Nephron progenitor cell (in vitro differentiated cells): ENCODE measurements around the gene IQCE.

ENCODE experiments used
- DNase-seq: peaks from one replicate; pipeline ENCODE4 v3.0.0; 2021
- H3K27ac Mint-ChIP-seq: 2 replicates; pipeline ENCODE4 v1.8.0; 2021; ENCODE audit warnings: mild to moderate bottlenecking, moderate library complexity, mixed read lengths
- H3K27me3 Mint-ChIP-seq: 2 replicates; pipeline ENCODE4 v1.8.0; 2021; ENCODE audit warnings: mild to moderate bottlenecking, low read depth, mixed read lengths; ENCODE audit not compliant: poor library complexity
- H3K36me3 Mint-ChIP-seq: 2 replicates; pipeline ENCODE4 v1.8.0; 2021; ENCODE audit warnings: low read depth, mixed read lengths
- H3K4me1 Mint-ChIP-seq: 2 replicates; pipeline ENCODE4 v1.8.0; 2021; ENCODE audit warnings: mixed read lengths
- H3K4me3 Mint-ChIP-seq: 2 replicates; pipeline ENCODE4 v1.8.0; 2021; ENCODE audit warnings: mild to moderate bottlenecking, moderate library complexity, mixed read lengths
- H3K9me3 Mint-ChIP-seq: 2 replicates; pipeline ENCODE4 v1.8.0; 2021; ENCODE audit warnings: mild to moderate bottlenecking, moderate library complexity, mixed read lengths
- TF ChIP-seq, protein P1 (sequence below): fragments of 200-600 bp; sonication (generic); IDR thresholded peaks from 2 replicates; pipeline ENCODE4 v1.5.0; 2021; ENCODE audit warnings: antibody characterized with exemption

The IQCE gene

DNA sequence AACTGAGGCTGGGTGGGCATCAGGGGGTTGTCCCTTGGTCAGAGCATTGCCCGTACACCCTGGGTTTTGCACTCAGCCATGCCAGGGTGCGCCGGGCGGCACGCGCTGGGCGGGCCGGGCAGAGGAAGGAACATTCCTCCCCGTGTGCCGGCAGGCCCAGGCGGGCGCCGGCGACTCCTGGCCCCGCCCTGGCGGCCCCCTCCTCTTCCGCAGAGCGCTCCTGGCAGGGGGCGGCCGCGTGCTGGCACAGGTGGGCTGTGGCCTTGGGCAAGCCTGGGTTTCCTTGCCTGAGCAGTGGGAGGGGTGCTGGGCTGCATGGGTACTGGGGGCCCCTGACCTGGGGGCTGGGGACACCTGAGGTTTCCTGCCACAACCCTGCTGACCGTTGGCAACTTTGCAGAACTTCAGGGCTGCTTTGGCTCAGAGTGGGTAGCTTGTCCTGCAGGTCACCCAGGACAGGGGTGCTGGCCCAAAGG lies 35.3 kb upstream of the IQCE start:
- H3K27me3 Mint-ChIP-seq = peaks cover 8% of the 10 kb centered on the region
- DNase-seq = no peak
- peaks cover 44% of the 10 kb centered on the region for H3K4me1 Mint-ChIP-seq

DNA sequence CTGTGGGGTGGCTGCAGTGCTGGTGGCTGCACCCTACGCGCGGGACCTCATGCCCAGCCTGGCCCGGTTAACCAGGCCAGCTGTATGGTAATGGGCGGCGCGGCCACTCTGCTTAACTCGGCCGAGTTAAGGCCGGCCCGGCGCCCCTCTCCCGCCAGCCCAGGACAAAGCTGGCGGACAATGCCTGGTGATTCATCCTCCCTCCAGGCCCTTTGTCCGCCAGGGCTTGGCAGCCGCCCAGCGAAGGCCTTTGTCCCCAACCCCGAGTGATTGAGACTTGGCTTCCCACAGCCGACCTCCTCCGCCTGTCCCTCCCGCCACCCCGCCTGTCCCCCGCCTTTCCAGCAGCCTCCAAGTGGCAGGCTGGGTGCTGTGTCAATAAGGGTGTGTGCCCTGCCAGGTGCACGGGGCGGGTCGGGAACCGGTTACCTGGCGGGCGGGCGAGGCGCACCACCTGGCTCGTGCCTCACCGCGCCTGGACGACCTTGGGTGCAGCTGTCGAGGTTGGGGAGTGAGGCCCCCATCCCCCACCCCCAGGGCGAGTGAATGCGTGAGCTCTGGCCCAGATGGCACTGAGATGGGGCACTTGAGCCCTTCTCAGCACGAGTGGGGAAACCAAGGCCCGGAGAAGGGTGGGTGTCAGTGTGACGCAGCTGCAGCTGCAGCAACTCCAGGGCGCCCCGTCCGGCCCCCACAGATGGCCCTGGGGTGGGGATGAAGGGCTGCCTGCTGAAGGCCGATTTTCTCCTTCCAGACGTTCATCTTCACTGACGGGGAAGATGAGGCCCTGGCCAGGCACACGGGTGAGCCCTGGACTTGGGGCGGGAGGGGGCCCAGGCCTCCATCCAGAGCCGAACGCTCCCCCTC lies 34.6 kb upstream of the IQCE start:
- H3K36me3 Mint-ChIP-seq = no peaks in the 10 kb centered on the region
- H3K4me1 Mint-ChIP-seq = peaks cover 43% of the 10 kb centered on the region
- no peak overlapping the region for H3K27ac Mint-ChIP-seq
- no peaks in the 10 kb centered on the region for H3K9me3 Mint-ChIP-seq
- no peak for DNase-seq
- TF ChIP-seq, protein P1, sequence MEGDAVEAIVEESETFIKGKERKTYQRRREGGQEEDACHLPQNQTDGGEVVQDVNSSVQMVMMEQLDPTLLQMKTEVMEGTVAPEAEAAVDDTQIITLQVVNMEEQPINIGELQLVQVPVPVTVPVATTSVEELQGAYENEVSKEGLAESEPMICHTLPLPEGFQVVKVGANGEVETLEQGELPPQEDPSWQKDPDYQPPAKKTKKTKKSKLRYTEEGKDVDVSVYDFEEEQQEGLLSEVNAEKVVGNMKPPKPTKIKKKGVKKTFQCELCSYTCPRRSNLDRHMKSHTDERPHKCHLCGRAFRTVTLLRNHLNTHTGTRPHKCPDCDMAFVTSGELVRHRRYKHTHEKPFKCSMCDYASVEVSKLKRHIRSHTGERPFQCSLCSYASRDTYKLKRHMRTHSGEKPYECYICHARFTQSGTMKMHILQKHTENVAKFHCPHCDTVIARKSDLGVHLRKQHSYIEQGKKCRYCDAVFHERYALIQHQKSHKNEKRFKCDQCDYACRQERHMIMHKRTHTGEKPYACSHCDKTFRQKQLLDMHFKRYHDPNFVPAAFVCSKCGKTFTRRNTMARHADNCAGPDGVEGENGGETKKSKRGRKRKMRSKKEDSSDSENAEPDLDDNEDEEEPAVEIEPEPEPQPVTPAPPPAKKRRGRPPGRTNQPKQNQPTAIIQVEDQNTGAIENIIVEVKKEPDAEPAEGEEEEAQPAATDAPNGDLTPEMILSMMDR = no peak
- H3K4me3 Mint-ChIP-seq = peak overlapping the region; percentile 28
- H3K27me3 Mint-ChIP-seq = peaks cover 8% of the 10 kb centered on the region

More for the DNA sequence above, 35.3 kb upstream of the IQCE start:
- TF ChIP-seq, protein P1 = no peak
- H3K9me3 Mint-ChIP-seq = no peaks in the 10 kb centered on the region
- H3K4me3 Mint-ChIP-seq = peak overlapping the region; percentile 71
- no peak overlapping the region for H3K27ac Mint-ChIP-seq
- no peaks in the 10 kb centered on the region for H3K36me3 Mint-ChIP-seq

DNA sequence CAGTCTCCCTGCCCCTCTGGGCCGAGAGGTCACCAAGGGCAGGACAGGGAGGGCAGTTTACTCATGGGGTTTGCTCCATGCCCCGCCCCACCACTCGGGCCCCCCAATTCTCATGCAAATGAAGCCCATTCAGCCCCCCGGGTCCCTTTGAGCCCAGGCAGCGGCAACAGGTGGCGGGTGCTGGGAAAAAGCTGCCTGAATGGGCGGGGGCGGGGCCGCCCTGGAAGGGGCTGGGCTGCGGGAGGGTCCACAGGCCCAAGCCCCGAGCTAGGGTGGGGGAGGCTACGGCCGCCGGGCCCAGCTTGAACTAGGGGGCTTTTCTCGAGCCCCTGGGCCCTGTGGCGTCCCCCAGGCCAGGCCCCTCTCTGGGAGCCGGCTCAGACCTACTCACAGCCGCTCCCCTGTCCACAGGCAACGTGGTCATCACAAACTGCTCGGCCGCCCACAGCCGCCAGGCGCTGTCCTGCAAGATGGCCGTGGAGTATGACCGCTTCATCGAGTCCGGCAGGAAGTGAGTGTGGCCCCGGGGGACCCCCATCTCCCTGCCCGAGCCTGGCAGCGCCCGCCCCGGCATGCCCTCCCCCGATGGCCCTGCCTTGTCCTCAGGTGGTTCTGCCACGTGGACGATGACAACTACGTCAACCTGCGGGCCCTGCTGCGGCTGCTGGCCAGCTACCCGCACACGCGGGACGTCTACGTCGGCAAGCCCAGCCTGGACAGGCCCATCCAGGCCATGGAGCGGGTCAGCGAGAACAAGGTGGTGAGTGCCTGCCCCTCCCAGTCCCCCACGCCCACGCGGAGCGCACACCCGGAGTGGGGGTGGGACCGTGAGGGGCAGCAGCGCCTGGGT lies 33.7 kb upstream of the IQCE start:
- Mint-ChIP-seq H3K9me3 (no peaks in the 10 kb centered on the region), H3K36me3 (no peaks in the 10 kb centered on the region), H3K4me1 (peaks cover 43% of the 10 kb centered on the region), H3K27me3 (peaks cover 8% of the 10 kb centered on the region), H3K27ac (no peak overlapping the region), H3K4me3 (no peak overlapping the region)
- DNase-seq = no peak
- TF ChIP-seq, protein P1 = no peak

DNA sequence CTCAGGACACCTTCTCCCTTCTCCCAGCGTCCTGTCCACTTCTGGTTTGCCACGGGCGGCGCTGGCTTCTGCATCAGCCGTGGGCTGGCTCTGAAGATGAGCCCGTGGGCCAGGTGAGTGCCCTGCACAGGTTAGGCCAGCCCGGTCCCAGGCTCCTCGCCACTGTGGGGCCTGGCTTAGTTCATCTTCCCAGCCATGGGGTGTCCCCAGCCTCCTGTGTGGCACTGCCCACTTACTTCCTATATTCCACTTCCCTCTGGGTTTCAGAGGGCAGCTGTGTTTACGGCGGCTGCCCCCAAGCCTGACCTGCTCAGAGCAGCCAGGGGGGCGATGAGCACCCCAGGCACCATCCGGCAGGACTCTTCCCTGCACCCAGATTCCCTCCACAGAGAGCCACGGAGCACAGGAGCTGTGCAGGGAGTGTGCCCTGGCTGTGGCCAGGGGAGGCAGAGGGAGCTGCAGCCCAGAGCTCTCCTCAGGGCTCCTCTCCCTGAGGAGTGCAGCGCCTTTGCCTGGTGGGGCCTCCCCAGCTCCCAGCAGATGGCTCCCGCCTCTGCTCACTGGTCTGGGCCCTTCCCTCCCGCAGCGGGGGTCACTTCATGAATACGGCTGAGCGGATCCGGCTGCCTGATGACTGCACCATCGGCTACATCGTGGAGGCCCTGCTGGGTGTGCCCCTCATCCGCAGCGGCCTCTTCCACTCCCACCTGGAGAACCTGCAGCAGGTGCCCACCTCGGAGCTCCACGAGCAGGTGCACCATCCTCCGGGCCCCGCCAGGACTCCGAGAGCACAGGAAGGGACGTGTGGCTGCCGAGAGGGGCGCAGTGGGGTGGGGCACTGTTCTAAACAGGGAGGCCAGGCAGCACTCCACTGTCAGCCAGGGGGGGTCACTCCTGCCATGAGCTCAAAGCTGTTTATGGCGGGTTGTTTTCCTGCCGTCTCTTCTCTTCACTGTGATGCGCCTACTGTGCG lies 32.8 kb upstream of the IQCE start:
- Mint-ChIP-seq H3K9me3 (no peaks in the 10 kb centered on the region), H3K4me3 (no peak overlapping the region), H3K4me1 (peaks cover 36% of the 10 kb centered on the region), H3K27ac (peak overlapping the region; percentile 16), H3K36me3 (no peaks in the 10 kb centered on the region), H3K27me3 (peaks cover 3% of the 10 kb centered on the region)
- DNase-seq = no peak
- TF ChIP-seq, protein P1 = no peak

DNA sequence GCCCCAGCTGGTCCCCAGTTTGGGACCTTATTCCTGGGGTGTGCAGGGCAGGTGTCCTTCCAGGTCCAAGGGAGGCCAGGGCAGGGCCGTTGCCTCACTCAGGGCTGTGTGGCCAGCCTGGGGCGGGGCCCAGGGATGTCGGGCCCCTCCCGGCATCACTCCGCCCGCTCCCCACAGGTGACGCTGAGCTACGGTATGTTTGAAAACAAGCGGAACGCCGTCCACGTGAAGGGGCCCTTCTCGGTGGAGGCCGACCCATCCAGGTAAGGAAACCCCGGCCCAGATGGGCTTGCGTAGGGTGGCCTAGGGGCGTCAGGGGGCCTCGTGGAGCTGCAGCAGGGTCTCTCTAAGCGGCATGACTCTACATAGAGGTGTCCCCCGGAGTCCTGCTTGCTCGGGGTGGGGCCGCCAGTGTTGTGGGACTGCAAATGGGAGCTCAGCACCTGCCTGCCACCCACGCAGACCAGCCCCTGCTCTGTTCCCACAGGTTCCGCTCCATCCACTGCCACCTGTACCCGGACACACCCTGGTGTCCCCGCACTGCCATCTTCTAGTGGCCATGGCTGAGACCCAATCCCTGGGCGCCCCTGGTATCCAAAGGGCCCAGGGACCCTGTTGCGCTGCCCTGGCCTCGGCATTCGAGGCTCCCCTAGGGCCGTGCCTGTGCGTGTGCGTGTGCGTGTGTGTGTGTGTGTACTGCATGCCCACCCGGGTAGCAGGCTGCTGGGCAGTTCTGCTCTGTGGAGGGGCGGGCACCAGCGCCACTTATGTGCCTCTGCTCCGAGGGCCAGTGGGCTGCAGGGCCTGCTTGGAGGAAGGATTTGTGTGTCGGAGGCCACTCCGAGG lies 31.9 kb upstream of the IQCE start:
- Mint-ChIP-seq H3K4me3 (no peak overlapping the region), H3K36me3 (no peaks in the 10 kb centered on the region), H3K27ac (no peak overlapping the region), H3K9me3 (no peaks in the 10 kb centered on the region), H3K27me3 (peaks cover 3% of the 10 kb centered on the region), H3K4me1 (peaks cover 31% of the 10 kb centered on the region)
- no peak for DNase-seq
- TF ChIP-seq, protein P1 = no peak
